T-helper 22 cell (primary cell): ENCODE results near the gene SRBD1.

ENCODE experiments used
- DNase-seq: peaks from one replicate; pipeline ENCODE4 v3.0.0-alpha.2; 2020; ENCODE audit warnings: low read depth

The SRBD1 gene

DNA sequence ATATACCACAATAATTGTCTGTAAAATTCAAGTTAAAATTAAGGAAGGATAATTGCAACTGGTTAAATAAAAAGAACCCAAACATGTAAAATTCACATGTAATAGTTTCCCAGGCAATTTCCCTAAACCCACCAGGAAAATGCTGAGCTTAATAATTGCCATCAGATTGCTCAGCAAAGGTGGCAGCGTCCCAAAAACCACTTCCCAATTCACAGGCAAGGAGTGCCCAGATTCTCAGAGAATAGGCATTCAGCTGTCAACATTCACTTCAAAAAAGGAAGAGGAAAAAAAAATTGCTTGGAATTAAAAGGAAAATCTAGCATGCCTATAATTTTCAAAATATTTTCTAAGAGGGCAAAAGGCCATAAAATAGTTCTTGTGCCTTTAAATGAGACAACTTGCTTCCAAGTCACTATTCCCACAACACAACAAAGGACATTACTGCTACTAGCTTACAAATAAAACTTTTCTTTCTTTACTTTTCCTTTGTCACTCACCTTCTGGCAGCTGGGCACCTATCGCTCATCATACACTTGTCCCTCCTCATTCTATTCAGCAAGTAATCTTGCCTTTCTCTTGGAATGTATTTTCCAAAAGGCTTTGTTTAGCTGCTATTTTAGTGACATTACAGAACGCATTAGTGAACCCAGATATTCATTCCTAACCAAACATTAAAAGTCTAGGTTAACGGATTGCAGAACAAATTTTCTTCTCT lies 15.2 kb downstream of the SRBD1 start:
- DNase-seq, result no peak

DNA sequence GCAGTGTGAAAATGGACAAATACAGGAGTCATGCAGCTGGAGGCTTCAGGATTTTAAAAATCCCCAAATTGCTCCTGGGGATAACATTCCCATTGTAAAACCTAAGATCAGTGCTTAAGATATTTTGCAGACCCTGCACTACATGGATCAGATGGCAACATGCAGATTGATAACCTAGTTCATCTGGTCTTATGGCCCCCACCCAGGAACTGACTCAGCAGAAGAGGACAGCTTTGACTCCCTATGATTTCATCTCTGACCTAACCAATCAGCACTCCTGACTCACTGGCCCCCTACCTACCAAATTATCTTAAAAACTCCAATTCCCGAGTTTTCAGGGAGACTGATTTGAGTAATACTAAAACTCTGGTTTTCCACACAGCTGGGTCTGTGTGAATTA lies 20.0 kb downstream of the SRBD1 start:
- DNase-seq, result no peak

DNA sequence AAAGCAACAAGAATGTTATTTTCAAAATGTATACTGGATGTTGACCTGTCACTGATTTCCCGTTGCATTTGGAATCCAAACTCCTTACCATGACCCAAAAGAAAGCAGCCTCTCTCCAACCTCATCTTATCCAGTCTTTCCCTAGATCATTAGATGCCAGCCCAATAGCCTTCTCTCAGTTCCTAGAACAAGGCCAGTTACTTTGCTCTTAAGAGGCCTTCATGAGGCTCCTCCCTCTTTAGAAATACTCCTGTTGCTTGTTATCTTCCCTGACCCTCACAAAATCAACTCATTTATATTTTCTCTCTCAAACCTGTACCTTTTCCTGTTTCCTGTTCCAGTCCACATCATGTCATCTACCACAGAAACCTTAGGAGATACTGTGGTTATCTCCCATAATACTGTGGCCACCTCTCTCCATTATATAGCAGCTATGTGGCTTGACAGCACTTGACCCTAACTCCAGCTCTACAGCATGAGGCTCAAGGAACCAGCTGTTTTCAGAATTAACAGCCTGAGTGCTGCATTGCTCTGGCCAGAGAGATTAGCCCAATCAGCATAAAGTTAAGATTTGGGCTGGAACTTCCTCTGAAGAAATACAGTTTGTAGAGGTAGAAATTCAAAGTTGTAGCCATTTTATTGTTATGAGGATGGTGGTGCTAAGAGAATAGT lies 22.8 kb downstream of the SRBD1 start:
- no peak for DNase-seq

DNA sequence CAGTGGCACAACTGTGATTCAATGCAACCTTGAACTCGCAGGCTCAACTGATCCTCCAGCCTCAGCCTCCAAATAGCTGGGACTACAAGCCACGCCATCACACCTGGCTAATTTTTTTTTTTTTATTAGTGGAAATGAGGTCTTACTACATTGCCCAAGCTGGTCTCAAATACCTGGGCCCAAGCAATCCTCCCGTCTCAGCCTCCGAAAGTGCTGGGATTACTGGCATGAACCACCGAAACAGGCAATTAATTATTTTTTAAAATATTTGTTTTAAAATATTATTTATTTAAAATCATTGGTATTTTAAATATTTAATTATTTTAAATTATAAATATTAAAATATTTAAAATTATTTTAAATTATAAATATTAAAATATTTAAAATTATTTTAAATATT lies 24.5 kb downstream of the SRBD1 start:
- DNase-seq, result no peak

DNA sequence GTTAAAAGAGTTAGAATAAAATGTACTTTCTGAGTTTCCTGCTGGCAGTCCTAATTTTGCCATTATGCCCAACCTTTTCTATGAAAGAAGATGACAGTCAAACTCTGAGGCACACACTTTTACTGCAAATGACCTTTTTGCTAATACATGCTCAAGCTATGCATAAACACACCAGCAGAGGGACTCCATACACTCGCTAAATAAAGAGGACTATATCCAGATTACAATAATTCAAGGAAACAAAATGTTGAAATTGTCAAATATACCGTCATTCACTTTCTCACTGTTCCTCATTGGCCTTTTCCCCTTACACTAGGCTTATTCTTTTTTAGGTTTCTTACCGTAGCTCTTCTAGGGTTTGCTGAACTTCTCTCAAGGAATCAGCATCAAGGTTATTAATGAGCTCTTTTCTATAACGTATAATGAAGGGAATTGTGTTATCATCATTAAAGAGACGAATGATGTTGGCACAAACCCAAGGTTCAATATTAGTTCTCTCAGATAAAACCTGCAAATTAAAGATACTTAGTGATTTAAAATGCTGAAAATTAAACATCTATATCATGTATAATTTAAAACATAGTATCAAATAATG lies 25.7 kb downstream of the SRBD1 start:
- no peak for DNase-seq

DNA sequence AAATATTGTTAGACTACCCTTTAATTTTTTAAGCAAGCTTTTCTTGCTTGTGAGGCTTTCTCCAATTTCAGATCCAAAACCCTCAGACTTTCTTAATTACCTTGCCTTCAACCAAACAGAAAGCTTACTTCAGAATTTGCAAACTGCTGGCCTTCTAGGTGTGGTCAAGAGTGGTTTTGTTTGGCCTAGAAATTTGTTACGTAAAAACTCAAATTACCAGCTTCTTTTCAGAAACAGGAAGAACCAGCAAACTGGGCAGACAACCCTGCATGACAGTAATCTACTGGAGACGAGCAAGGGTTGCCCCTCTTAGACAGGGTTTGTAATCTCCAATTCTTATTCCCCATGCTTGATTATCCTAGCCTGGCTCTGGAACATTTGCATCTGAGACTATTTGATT lies 27.1 kb downstream of the SRBD1 start:
- no peak for DNase-seq

DNA sequence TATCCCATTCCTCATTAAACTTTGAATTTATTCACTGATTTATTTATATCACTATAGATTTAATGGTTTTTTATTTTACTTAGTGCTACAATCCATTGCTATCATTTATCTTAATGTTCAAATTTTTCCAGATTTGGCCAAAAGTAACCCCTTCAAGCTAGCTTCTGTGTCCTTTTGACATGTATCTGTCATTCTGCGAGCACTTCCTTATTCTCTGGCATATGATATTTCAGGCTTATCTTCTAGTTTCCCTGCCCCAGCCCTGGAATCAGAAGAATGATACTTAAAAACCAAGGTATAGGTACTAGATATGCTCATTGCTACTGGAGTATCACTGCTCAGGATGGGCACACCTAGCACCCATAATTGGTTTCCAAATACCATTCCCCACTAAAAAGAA lies 28.5 kb downstream of the SRBD1 start:
- DNase-seq, result no peak

DNA sequence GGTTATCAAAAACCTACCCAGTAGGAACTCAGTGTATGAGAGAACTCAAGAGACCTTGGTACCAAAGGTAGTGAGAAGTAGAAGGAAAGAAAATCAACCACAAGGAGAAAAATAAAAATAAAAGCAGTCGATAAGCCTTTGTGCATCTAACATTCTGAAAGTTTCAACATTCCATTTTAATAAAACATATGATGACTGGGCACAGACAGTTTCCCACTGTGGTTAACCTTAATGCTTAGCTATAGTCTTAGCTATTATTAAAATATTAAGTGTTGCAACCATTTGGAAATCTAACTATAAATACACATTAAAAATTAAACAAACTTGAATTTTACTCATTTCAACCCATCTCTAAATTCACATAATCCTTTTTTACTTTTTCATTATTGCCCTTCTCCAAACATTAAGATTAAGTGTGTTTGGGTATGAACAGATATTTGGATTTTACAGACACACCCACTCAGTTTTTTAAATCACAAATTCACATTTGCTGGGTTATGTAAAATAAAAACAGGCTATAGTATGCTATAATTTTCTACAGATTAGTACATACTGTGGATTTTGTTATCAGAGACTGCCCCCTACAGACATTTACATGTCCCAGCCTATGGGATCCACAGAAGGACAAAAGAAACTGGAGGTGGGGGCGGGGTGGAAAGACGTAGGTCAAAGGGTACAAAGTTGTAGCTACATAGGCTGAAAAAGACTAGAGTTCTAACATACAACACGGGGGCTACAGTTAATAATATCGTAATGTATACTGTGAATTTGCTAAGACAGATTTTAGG lies 32.8 kb downstream of the SRBD1 start:
- no peak for DNase-seq

DNA sequence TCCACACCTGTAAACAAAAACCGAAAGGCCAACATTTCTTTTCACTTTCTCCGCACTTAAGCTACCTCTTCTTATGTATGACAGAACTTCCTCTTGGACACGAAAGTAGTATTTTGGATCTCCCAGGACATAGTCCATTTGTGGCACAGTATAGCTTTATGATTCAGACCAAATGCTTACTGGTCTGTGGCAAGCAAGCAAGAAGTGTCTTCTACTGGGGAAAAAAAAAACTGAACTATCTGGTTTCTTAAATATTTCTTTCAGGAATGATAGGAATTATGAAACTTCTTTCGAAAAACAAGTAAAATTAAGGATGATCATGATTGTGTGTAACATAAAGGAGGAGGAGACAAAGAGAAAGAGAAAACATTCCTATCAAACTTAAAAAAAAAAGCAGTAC lies 33.6 kb downstream of the SRBD1 start:
- DNase-seq, result no peak

DNA sequence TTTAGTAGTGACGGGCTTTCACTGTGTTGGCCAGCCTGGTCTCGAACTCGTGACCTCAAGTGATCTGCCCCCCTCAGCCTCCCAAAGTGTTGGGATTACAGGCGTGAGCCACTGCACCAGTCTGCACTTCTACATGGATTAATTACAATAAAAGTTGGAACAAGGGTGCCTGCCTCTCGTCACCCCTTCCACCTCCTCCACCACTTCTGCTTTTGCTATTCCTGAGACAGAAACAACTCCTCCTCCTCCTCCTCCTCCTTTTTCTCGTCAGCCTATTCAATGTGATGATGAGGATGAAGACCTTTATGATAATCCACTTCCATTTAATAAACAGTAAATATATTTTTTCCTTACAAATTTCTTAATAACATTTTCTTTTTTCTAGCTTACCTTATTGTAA lies 35.2 kb downstream of the SRBD1 start:
- no peak for DNase-seq

DNA sequence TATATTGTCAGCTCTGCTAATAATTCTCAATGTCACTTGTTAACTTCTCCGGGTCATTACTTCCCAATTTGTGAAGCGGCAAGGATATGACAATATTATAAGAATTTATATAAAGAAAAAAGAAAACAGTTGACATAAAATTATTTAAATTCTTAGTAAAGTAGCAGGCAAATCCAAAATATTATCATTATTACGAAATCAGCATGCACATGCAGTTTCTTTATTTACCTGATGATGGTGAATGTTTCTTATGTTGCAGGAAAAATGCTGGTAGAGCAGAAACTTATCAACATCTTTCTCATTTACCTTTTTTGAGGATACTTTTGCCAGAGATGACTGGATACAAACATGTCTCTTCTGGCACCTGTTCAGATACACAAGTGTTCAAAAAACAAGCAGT lies 38.1 kb downstream of the SRBD1 start:
- no peak for DNase-seq

DNA sequence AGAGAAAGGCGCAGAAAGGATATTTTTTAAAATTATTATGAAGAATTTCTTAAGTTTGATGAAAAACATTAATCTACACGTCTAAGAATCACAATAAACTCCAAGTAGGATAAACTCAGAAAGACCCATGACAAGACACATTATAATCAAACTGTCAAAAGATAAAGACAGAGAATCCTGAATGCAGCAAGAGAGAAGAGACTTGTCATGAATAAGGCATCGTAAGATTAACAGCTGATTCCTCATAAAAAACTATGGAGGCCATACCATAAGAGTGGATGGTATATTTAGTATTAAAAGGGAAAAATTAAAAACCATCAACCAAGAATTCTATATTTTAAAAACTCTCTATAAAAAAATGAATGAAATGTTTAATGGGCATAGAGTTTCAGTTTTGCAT lies 39.1 kb downstream of the SRBD1 start:
- no peak for DNase-seq

DNA sequence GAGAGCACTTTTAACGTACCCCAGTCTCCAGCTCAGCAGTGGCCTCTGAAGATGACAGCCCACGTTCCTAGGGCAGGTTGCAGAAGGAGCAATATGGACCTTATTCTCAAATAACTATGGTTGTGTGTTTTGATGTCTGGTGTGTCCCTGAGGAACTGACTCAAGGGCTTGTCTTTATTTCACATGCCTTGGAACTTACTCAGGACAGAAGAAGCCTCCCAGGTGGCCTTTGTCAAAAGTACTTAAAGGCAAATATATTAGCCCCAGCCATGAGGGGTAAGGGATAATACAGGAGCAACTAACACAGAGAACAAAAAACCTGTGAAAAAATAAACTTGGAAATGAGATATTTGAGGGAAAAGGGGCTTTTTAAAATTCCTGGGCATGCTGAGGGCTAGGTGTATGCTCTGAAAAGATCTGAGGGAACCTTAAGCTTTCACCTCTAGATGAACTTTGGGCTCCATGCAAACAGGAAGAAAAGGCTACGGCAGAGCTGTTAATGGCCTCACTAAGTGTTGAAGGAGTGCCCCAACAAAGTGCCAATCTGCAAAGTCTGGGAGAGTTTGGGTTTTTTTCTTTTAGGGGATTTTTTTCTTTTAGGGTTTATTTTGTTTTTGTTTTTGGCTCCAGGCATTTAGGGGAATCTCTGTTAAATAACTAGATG lies 40.3 kb downstream of the SRBD1 start:
- DNase-seq, result no peak

DNA sequence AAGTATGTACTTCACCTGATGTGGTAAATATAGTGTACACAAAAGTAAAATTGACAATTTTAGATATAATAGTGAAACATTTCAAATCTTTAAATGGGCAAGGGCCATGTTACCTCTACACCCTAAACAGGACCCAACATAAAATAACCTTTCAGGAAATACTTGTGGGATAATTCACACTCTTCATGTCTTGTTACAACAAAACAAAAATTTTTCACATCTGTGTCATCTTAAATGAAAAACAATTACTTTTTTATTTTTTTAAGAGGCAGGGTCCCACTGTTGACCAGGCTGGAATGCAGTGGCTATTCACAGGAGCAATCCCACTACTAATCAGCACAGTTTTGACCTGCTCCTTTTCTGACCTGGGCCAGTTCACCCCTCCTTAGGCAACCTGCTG lies 42.1 kb downstream of the SRBD1 start:
- DNase-seq, result no peak

DNA sequence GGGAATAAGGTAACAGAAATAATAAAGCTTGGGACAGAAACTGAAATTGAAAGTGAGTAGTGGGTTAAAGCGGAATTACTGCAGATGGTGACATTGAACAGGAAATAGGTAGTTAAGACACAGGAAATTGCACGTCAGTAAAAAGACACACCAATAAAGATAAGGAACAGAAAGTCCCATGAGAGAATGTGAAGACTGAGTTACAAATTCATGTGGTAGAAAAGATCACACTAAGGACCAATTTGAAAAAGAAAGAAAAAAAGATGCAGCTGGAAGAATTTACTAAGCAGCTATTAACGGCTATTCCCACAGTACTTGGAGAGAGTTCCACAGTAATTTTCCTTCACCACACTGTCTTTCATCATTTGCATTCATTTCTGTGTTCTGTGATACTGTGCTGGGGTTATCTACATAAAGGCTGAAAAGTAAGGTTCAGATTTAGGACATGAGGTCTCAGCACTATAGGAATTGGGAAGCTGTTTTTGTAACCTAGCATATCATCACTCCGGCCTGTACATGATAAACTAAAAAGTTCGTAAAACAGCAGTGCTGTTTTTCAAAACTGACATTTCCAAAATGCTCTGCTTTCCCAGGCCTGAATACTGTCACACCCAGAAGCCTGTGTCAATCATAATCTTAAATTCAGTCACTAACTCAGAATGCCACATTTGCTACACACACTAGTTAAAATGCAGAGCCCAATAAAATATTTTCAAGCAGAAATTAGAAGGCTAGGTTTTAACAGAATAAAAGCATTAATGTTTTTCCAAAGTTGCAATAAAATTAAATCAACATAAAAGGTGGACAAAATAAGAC lies 42.9 kb downstream of the SRBD1 start:
- no peak for DNase-seq

DNA sequence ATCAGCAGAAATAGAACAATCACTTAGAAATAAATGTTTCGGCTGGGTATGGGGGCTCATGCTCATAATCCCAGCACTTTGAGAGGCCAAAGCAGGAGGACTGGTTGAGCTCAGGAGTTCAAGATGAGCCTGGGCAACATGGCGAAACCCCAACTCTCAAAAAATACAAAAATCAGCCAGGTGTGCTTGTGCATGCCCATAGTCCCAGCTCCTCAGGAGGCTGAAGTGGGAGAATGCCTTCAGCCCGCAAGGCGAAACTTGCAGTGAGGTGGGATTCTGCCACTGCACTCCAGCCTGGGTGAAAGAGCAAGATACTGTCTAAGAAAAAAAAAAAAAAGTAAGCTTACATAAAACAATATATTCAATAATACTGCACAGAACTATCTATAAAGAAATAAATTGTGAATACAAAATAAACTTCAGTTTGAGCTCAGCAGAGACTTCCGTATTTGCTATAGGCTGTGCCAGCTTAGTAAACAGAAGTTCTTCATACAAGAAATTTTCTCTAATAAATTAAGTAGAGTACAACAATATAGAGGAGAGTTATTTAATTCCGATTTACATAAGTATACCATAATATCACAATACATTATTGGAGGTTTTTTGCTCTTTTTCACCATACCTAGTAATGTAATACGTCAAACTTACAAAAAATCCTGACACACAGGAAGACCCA lies 43.6 kb downstream of the SRBD1 start:
- no peak for DNase-seq

DNA sequence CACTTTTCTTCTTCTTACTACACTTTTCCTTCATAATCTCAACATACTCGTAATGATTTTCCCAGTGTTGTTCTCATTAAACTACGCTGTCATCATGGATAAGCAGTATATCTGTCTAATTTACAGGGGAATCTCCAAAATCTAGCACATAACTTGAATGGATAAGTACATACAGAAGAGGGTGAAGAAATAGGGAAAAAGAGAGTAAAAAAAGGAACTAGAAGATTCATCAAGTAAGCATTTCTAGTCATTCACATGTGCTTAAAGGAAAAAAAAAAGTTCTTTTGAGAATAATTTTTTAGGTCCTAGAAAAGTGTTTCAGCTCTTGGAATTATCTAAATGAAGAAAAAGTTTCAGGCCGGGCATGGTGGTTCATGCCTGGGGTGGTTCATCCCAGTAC lies 51.6 kb downstream of the SRBD1 start:
- DNase-seq, result no peak

DNA sequence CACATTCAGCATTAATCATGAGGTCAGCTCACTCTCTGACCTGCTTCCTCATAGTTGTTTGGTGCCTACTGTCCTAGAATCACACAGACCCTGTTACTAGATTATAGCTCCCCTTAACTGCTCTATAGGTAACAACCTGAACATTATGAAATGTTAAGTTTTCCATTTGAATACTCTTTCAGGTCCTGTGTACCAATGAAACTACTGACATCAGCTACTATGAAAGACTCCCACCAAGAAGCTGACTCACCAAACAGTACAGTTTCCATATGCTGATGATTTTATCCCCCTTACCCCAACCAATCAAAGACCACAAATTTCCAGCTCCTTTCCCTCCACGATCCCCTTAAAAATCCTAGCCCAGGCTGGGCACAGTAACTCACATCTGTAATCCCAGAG lies 56.3 kb downstream of the SRBD1 start:
- no peak for DNase-seq

DNA sequence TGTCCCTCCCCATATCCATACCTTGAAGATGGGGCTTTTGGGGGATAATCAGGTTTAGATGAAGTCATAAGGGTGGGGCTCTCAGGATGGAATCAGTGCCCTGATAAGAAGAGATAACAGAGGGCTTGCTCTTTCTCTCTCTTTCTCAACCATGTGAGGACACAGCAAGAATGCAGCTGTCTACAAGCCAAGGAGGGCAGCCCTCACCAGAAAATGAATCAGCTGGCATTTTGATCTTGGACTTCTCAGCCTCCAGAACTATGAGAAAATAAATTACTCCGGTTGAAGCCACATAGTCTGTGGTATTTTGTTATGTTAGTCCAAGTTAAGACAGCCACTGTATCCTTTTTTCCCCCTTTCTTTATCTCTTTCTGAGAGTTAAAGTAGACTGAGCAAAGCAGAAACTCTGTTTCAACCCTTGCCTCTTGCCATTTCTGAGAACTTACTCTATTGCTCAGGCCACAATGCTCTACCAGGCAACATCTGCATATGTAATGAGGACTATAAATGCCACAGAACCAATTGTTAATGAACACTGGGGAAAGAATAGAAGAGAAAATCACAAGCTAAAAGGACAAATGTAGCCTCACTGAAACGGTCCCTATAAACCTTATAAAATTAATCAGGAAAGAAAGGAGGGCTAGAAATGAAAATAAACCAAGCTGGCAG lies 56.9 kb downstream of the SRBD1 start:
- no peak for DNase-seq

DNA sequence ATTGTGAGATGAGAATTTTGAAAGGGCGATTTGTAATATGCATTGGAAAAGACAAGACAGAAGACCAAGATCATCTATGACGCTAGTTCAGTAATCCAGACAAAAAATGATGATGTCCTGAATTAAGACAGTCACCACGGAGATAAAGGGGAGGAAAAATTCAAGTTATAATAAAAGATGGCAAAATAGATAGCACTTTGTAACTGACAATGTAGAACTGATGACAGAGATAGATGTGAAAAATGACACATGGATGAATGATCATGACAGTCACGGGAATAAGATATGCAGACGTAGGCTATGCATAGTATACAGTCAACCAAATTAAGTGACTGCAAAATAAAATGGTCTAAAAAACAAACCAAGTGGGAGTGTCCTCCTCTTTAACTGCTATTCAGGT lies 59.2 kb downstream of the SRBD1 start:
- DNase-seq, result no peak
